Common myeloid progenitor, CD34-positive (primary cell): ENCODE results near the gene CNTNAP4.

Experiments
- CTCF ChIA-PET: fragments of 350-600 bp; sonication (Branson Sonifier 250); formaldehyde crosslinking; loops from one replicate; lab custom pipeline; 2021; ENCODE audit warnings: antibody characterized with exemption; lab: Charles Lee
- POLR2A ChIA-PET: fragments of 350-600 bp; sonication (Branson Sonifier 250); formaldehyde crosslinking; loops from one replicate; lab custom pipeline; 2021; ENCODE audit warnings: antibody characterized with exemption; lab: Charles Lee
- DNase-seq, 3 donors: peaks; one replicate each; pipeline versions ENCODE4 v3.0.0 to v3.0.0-alpha.2; 2013
- H3K27ac ChIP-seq, 2 experiments: 1 replicate in 1 of 2; 2 replicates in 1 of 2; pipeline ENCODE4 v1.7.0; 2013; ENCODE audit warnings: inconsistent platforms in 2 of 2, low read length in 2 of 2, mild to moderate bottlenecking in 2 of 2, low read depth in 1 of 2, moderate library complexity in 1 of 2; ENCODE audit not compliant: severe bottlenecking in 2 of 2, insufficient read depth in 1 of 2, poor library complexity in 1 of 2
- H3K27me3 ChIP-seq, 5 experiments: replicated peaks in 2 of 5; 1 replicate in 3 of 5; 2 replicates in 2 of 5; pipeline versions ENCODE4 v1.6.1 to v1.7.0; 2013; ENCODE audit warnings: low read length in 4 of 5, mild to moderate bottlenecking in 2 of 5, moderate library complexity in 2 of 5, inconsistent platforms in 1 of 5; ENCODE audit not compliant: insufficient read depth in 5 of 5, control insufficient read depth in 4 of 5
- H3K36me3 ChIP-seq, 4 experiments: 1 replicate in 2 of 4; 2 replicates in 2 of 4; pipeline versions ENCODE4 v1.6.1 to v1.7.0; 2013; ENCODE audit warnings: low read length in 3 of 4, control low read depth in 1 of 4, mild to moderate bottlenecking in 1 of 4; ENCODE audit not compliant: control insufficient read depth in 4 of 4, insufficient read depth in 4 of 4
- H3K4me1 ChIP-seq, 4 experiments: 1 replicate in 3 of 4; 2 replicates in 1 of 4; pipeline versions ENCODE4 v1.6.1 to v1.7.1; 2013; ENCODE audit warnings: low read length in 3 of 4, mild to moderate bottlenecking in 3 of 4, control low read depth in 1 of 4, inconsistent platforms in 1 of 4, moderate library complexity in 1 of 4; ENCODE audit not compliant: control insufficient read depth in 4 of 4, insufficient read depth in 4 of 4; ENCODE audit errors: control extremely low read depth in 1 of 4
- H3K4me3 ChIP-seq, 7 experiments: 1 replicate in 4 of 7; 2 replicates in 3 of 7; pipeline versions ENCODE4 v1.5.1 to v1.7.0; 2013; ENCODE audit warnings: mild to moderate bottlenecking in 7 of 7, low read length in 6 of 7, moderate library complexity in 6 of 7, inconsistent platforms in 2 of 7, low read depth in 2 of 7, control low read depth in 1 of 7; ENCODE audit not compliant: insufficient read depth in 4 of 7, control insufficient read depth in 1 of 7; ENCODE audit errors: extremely low read depth in 1 of 7
- H3K9me3 ChIP-seq, 5 experiments: 1 replicate in 4 of 5; 2 replicates in 1 of 5; pipeline versions ENCODE4 v1.6.1 to v1.7.1; 2013; ENCODE audit warnings: low read length in 4 of 5, mild to moderate bottlenecking in 2 of 5, inconsistent platforms in 1 of 5, low read depth in 1 of 5, moderate library complexity in 1 of 5; ENCODE audit not compliant: control insufficient read depth in 4 of 5, insufficient read depth in 2 of 5; ENCODE audit errors: control extremely low read depth in 1 of 5
- WGBS: methylation state at CpG from one replicate; pipeline ENCODE4 v1.1.5; 2013; ENCODE audit not compliant: insufficient coverage; 5-methylcytosine and 5-hydroxymethylcytosine counted together

Gene CNTNAP4

DNA sequence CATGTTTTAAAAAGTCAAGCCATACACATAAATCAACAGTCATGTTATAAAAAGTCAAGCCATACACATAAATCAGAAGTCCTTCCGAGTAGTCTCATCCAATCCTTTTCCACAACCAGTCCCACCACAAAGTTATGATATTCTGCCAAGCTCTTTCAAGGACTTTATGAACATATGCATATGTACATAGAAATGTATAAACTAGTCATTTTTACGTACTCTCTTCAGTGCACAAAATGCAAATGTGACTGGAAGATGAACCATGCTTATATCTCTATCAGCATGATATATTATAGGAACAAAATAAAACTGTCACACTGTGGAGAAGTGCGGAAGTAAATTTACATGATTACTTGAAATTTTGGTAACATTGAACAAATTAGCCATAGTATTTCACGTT lies 200.9 kb downstream of the CNTNAP4 start:
- no peaks in the 10 kb centered on the region for H3K9me3 ChIP-seq
- ChIA-PET POLR2A (no interaction called here), CTCF (no interaction called here)
- no peaks in the 10 kb centered on the region for H3K36me3 ChIP-seq
- no peak overlapping the region for H3K27ac ChIP-seq
- WGBS, result no CpG with 5 or more reads among the region's 4 CpGs
- no peak for DNase-seq
- H3K27me3 ChIP-seq, result no peaks in the 10 kb centered on the region
- no peak overlapping the region for H3K4me3 ChIP-seq
- no peaks in the 10 kb centered on the region for H3K4me1 ChIP-seq

- ChIA-PET CTCF (no interaction called here), POLR2A (no interaction called here)
- WGBS, result 98% methylated on average over 5 of the region's 8 CpGs
- H3K36me3 ChIP-seq, result no peaks in the 10 kb centered on the region
- no peaks in the 10 kb centered on the region for H3K4me1 ChIP-seq
- no peak overlapping the region for H3K4me3 ChIP-seq
- DNase-seq, result no peak
- H3K27me3 ChIP-seq, result no peaks in the 10 kb centered on the region
- no peaks in the 10 kb centered on the region for H3K9me3 ChIP-seq
- no peak overlapping the region for H3K27ac ChIP-seq
These were observed 206.2 kb downstream of the CNTNAP4 start for GRCh38 chr16:76483307-76483909.

GRCh38 chr16:76484020-76484419 lies 206.8 kb downstream of the CNTNAP4 start:
- H3K27me3 ChIP-seq, result no peaks in the 10 kb centered on the region
- ChIA-PET POLR2A (no interaction called here), CTCF (no interaction called here)
- no peaks in the 10 kb centered on the region for H3K9me3 ChIP-seq
- no peaks in the 10 kb centered on the region for H3K36me3 ChIP-seq
- no peak for DNase-seq
- no peak overlapping the region for H3K4me3 ChIP-seq
- H3K27ac ChIP-seq, result no peak overlapping the region
- WGBS, result 88% methylated on average over 1 of the region's 1 CpG
- H3K4me1 ChIP-seq, result no peaks in the 10 kb centered on the region

GRCh38 chr16:76486740-76487139 lies 209.5 kb downstream of the CNTNAP4 start:
- no peaks in the 10 kb centered on the region for H3K9me3 ChIP-seq
- no peaks in the 10 kb centered on the region for H3K4me1 ChIP-seq
- WGBS, result 100% methylated on average over 1 of the region's 1 CpG
- H3K27me3 ChIP-seq, result no peaks in the 10 kb centered on the region
- H3K36me3 ChIP-seq, result no peaks in the 10 kb centered on the region
- no peak overlapping the region for H3K27ac ChIP-seq
- ChIA-PET CTCF (no interaction called here), POLR2A (no interaction called here)
- H3K4me3 ChIP-seq, result no peak overlapping the region
- no peak for DNase-seq

GRCh38 chr16:76487411-76488064 lies 210.3 kb downstream of the CNTNAP4 start:
- Histone ChIP-seq H3K36me3 (no peaks in the 10 kb centered on the region), H3K4me3 (no peak overlapping the region), H3K9me3 (no peaks in the 10 kb centered on the region), H3K27me3 (no peaks in the 10 kb centered on the region), H3K27ac (no peak overlapping the region), H3K4me1 (no peaks in the 10 kb centered on the region)
- DNase-seq, result no peak
- ChIA-PET CTCF (no interaction called here), POLR2A (no interaction called here)
- WGBS, result 76% methylated on average over 5 of the region's 6 CpGs

DNA sequence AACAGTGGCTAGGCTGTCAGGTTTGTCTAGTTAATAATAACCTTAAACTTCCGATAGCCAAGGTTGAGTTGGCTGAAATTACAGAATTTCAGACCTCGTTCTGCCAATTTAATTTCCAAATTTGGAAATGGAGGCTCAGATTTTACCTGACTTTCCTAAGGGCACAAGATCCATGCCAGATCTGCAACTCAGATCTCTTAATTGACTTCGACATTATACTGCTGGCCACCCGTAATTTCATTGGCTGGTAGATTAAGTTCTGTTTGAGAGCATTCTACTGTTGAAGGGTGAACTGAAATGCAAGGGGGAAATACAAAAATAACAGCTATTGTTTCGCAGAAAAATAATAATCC lies 210.8 kb downstream of the CNTNAP4 start:
- 88% methylated on average over 4 of the region's 5 CpGs for WGBS
- POLR2A ChIA-PET, result no interaction called here

GRCh38 chr16:76490036-76490639 lies 212.9 kb downstream of the CNTNAP4 start:
- 98% methylated on average over 3 of the region's 3 CpGs for WGBS
- Histone ChIP-seq H3K27ac (no peak overlapping the region), H3K4me1 (no peaks in the 10 kb centered on the region), H3K4me3 (no peak overlapping the region), H3K9me3 (no peaks in the 10 kb centered on the region), H3K27me3 (no peaks in the 10 kb centered on the region), H3K36me3 (no peaks in the 10 kb centered on the region)
- no peak for DNase-seq
- ChIA-PET POLR2A (no interaction called here), CTCF (no interaction called here)

More for the DNA sequence above, 210.8 kb downstream of the CNTNAP4 start:
- no peak for DNase-seq
- no peaks in the 10 kb centered on the region for H3K9me3 ChIP-seq
- H3K27me3 ChIP-seq, result no peaks in the 10 kb centered on the region
- CTCF ChIA-PET, result no interaction called here
- no peaks in the 10 kb centered on the region for H3K4me1 ChIP-seq
- no peak overlapping the region for H3K4me3 ChIP-seq
- no peaks in the 10 kb centered on the region for H3K36me3 ChIP-seq
- no peak overlapping the region for H3K27ac ChIP-seq
